Stimulated activated CD4-positive, alpha-beta T cell treated with anti-CD3 and anti-CD28 coated beads, Interleukin-2, amount 100 ng/mL, for 48 hours (primary cell): Measurements from ENCODE around the gene MED27.

Experiments used
- DNase-seq, 2 donors: peaks; one replicate each; pipeline ENCODE4 v3.0.0-alpha.2; 2020

Gene MED27

GRCh38 chr9:131826966-131827525, 252.6 kb downstream of the MED27 start:
- DNase-seq: no peak

GRCh38 chr9:131826053-131826452, 253.6 kb downstream of the MED27 start:
- DNase-seq: no peak

- no peak for DNase-seq
Measured at GRCh38 chr9:131824953-131825495, 254.6 kb downstream of the MED27 start.

GRCh38 chr9:131824155-131824594, 255.5 kb downstream of the MED27 start:
- DNase-seq: no peak

GRCh38 chr9:131823701-131824146, 255.9 kb downstream of the MED27 start:
- DNase-seq: no peak

GRCh38 chr9:131818089-131818488, 261.6 kb downstream of the MED27 start:
- no peak for DNase-seq

GRCh38 chr9:131817627-131818026, 262.0 kb downstream of the MED27 start:
- DNase-seq: no peak

GRCh38 chr9:131817073-131817472, 262.6 kb downstream of the MED27 start:
- DNase-seq: no peak

- no peak for DNase-seq
Measured at GRCh38 chr9:131815970-131816873, 263.4 kb downstream of the MED27 start.

- no peak for DNase-seq
Measured at GRCh38 chr9:131814707-131815106, 265.0 kb downstream of the MED27 start.

- no peak for DNase-seq
Measured at GRCh38 chr9:131813116-131813515, 266.6 kb downstream of the MED27 start.

- no peak for DNase-seq
Measured at GRCh38 chr9:131812116-131812790, 267.4 kb downstream of the MED27 start.

GRCh38 chr9:131811405-131811804, 268.3 kb downstream of the MED27 start:
- DNase-seq: no peak

- DNase-seq: no peak
Measured at GRCh38 chr9:131810351-131811170, 269.1 kb downstream of the MED27 start.
